SKM-1 (cell line): Measurements from ENCODE around the gene LRRC15.

Experiments
- DNase-seq: peaks from one replicate; lab custom pipeline; 2025; ENCODE audit not compliant: unreplicated experiment; lab: John Stamatoyannopoulos, UW

LRRC15 gene

GRCh38 chr3:194386066-194386465, 16.5 kb upstream of the LRRC15 start:
- no peak for DNase-seq

- DNase-seq, result no peak
Observed at GRCh38 chr3:194384569-194385001, 15.0 kb upstream of the LRRC15 start.

DNA sequence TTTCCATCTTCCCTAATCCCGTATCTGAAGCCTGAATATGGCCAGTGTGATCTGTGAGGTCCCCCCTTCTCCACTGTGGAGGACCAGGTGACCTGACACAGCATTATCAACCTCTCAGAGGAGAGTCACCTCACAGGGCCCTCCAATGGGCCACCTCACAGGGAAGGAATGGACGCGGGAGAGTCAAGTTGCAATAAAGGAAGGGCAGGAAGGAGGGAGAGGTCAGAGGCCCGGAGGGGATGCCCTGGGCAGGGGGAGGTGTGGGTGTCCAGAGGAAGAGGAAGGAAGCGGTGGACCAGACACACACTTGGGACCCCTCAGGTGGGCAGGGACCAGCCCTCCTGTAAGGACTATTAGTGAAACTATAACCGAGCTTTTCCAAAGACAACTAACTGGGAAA, 14.6 kb upstream of the LRRC15 start:
- DNase-seq, result no peak

DNA sequence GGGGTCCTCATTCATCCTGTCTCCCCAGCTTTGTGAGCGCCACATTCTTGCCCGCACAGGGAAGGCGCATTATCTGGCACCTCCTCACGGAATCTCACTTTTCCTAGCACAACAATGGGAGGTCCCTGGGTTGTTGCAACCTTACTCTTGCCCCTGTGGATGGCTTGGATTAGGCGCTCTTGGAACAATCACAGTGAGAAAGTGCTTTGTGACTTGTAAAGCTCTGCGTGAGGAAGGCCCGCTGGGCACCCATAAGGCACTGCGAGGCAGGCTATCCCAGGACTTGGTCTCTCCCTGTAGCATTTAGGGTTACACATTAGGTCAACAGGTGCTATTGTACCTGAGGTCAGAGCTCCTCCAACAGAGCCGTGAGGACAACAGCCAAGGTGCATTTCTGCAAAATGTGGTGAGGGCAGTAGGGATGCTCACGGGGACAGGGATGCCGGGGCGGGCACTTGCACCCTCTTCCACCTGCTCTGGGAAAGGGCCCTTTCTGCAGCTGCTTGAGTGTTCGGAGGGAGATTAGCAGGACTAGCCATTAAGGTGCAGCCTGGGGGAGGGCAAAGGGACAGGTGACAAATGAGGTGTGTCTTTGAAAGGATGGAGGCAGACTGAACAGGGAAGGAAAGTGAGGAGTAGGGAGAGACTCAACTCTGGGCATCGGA, 13.9 kb upstream of the LRRC15 start:
- DNase-seq, result no peak

DNA sequence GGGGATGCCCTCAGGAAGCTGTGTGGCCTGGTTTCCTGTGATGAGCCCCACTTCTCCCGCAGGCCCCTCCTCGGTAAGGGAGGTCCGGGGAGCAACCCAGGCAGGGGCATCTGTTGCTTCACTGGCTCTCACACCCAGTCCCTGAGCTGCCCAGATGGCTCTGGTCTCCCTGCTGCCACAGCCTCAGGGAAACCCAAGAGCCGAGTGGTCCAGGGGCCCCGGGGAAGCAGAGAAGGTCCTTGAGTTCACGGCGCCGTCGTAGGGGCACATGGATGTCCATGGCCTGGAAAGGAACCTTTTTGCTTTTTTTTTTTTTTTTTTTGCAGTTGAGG, 13.3 kb upstream of the LRRC15 start:
- no peak for DNase-seq

DNA sequence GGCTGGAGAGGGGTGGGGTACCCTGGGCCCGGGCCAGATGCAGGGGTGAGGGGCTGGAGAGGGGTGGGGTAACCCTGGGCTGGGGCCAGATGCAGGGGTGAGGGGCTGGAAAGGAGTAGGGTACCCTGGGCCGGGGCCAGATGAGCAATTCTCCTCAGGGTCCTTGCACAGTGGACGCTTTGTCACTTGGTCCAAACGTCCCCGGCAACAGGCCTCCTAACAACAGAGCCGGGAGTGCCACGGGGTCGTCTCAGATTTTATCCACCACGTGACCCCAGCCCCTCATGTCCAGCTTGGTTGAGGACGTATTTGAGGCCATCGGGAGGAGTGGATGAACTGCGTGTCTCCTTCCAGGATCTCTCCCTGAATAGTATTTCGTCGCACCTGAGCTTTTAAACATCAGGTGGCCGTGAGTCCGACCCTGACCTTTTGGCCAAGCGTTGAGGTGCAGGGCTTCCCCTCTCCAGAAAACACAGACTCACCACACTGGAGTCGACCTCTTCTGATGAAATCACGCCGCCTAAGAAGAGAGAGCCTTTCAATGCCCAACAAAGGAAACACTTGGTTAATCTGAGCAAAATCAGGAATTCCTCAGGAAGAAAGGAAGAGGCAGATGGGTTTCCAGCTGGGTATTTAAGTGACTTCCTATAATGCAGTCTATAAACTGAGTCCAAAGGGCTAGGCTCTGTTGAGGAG, 12.8 kb upstream of the LRRC15 start:
- no peak for DNase-seq

DNA sequence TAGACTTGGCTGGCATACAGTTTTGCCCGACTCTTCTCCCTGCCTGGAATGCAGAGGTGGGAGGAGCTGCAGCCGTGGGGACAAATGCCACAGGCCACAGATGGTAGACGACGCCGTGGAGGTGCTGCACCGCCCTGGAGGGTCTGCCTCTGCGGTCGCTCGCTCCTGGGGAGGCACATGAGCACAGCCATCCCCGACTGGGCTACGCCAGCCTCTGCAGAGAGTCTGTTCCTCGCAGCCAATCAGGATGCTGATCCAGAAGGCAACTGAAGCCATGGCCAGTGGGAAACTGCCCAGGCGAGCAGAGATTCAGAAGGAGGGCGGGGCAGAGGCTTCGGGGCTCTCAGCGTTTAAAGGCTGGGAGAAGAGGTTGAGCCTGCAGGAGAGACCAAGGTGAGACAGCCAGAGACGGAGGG, 11.9 kb upstream of the LRRC15 start:
- no peak for DNase-seq

DNA sequence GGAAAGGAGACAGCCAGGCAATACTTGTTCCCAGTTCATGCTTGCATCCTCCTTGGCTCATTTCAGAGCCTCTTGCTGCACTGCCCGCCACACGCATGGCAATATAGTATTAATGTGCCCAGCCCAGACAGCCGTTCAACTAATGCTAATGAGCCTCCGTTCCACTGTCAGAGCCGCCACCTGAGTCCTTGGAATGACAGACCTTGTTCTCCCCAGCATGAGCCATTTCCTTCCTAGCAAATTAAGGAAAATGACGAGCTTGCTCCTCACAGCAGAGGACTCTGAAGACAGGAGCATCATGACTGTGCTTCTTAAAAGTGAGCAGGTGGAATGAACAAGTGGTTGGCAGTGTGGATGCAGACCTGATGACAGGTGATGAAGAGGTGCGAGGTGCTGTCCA, 10.8 kb upstream of the LRRC15 start:
- DNase-seq, result no peak

DNA sequence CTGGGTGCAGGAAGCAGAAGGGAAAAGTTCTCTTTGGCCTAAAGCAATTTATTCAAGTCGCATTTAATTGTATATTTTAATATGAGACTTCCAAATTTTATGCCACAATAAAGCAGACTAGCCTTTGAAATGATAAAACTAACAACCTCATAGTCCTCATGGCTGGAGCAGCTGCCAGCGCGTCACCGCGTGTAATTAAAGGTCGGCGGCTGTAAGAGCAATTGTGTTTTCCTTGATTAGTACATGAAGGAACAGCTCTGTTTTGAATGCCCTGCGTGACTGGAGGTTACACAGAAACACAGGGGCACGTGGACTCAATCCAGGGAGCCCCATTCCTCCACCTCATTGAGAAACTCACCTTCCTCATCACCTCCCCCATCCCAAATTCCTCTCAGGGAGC, 10.1 kb upstream of the LRRC15 start:
- no peak for DNase-seq

DNA sequence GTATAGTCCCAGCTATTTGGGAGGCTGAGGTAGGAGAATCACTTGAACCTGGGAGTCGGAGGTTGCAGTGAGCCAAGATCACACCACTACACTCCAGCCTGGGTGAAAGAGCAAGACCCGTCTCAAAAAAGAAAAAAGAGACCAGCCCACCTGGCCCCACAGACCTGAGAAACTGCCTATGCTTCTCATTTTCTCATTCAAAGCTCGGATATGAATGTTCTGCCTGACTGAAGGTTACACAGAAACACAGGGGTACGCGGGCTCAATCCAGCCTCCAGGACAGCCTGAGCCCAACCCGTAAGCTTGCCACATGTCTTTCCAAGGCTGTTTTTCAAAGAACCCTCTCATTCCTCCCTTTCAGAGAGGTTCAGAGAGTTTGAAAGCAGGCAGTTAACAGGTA, 9.7 kb upstream of the LRRC15 start:
- DNase-seq, result no peak

DNA sequence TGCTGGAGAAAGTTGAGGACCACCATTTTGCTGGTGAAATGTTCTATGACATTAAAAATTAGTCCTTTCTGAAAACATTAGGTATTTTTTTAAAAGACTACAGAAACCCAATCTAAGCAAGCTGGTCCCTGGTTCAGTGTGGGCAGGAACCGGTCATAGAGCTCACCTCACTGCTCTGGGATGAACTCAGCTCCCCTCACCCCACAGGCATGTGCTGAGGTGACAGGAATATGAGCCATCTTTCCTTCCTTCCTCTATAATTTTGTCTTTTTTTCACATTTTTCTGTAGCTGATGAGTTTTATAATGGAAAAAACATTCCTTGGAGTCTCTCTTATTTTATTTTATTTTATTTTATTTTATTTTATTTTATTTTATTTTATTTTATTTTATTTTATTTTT, 8.2 kb upstream of the LRRC15 start:
- no peak for DNase-seq

GRCh38 chr3:194376241-194376560, 6.7 kb upstream of the LRRC15 start:
- no peak for DNase-seq

- no peak for DNase-seq
Observed at GRCh38 chr3:194375473-194376240, 6.1 kb upstream of the LRRC15 start.

GRCh38 chr3:194374935-194375334, 5.4 kb upstream of the LRRC15 start:
- no peak for DNase-seq

- DNase-seq, result no peak
Observed at GRCh38 chr3:194373899-194374298, 4.4 kb upstream of the LRRC15 start.

- no peak for DNase-seq
Observed at GRCh38 chr3:194373028-194373427, 3.5 kb upstream of the LRRC15 start.

DNA sequence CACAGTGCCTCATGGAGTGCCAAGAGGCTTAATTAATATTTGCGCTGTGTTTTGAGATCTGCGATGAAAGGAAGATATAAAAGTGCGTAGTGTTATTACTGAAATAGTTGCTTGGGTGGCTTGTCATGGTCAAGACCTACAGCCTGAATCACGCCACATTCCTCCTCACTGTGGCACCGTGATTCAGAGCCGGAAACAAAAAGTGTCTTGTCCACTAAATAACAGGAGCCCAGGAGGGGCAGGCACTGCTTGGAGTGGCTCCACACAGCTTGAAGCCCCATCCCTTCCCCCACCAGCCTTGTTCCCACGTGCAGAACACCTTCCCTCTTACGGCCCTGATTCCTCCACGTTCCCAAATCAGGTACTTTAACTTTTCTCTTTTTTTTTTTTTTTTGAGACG, 1.2 kb upstream of the LRRC15 start:
- no peak for DNase-seq

GRCh38 chr3:194368918-194369317, 625 bp downstream of the LRRC15 start:
- DNase-seq, result no peak

- DNase-seq, result no peak
Observed at GRCh38 chr3:194367992-194368841, 1.3 kb downstream of the LRRC15 start.

DNA sequence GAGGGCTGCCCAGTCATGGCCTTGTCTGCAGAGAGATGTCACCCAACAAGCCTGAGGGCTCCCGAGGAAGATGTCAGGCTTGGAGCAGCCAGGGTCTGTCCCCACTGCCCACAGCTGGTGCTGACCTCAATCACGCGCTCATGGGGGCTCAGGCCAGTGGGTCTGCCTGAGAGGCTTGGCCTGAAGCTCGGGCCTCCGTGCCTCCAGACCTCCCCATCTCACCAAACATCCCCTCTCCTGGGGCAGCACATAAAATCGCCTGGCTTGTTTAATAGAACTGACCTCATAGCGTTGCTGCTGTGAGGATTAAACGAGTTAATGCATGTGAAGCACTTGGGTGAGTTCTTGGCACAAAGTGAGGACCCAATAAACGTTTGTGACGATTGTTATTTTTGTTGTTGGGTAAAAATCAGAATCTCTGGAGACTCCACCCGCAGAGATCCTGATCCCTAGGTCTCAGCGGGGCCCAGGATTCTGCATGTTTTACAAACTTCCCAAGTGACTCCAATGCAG, 3.5 kb downstream of the LRRC15 start:
- no peak for DNase-seq

DNA sequence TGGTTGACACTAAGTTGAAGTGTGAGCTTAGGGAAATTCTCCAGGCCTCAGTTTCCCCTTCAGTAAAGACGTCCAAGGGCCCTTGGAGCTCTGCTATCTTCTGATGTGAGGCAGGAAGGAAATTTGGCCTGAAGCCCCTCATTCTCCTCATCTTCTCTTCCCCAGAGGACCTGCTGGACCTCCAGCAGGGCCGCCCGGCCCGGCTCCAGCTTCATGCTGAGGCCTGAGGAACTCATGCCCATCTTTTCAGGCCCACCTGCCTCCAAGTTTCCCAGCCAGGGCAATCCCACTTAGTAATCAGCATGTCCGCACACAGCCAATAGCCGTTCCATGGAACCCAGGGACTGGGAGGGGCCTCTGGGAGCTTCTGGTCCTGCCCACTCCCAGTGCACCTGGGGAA, 4.0 kb downstream of the LRRC15 start:
- DNase-seq, result no peak
